Measurements from ENCODE around the gene AGO3. TPM values are rescaled to one million over a fixed set of nuclear protein-coding genes. Genes with fewer than 3 reads are reported as not detected.

Gene AGO3
- total RNA-seq, 4 donors from 2014 or later, result 19.9 to 23.3 (median 21.0) TPM

DNA sequence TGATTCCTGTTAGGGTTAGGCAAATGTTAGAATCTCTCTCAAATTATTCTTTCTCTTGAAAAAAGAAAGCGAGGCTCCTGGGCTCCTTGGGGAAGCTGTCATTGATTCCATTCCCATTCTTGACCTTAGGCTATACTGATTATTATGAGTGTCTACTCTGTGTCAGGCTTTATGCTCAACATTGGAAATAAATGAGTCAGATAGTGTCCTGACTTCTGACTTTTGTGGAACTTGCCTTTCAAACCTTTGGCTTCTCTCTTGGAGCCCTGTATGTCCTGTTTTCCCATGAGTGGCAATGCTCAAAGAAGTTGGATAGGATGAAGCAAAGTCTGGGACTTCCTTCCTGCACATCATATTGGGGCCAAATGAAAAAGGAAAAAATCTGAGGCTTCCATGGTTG lies 36.2 kb upstream of the AGO3 start:
- intact Hi-C loops (cut with DNase I), result no loop called here
- peaks cover 56 to 99% (median 85%) of the 10 kb centered on the region in 4 donors for H3K36me3 ChIP-seq
- 95% methylated on average over 1 of the region's 1 CpG for WGBS

DNA sequence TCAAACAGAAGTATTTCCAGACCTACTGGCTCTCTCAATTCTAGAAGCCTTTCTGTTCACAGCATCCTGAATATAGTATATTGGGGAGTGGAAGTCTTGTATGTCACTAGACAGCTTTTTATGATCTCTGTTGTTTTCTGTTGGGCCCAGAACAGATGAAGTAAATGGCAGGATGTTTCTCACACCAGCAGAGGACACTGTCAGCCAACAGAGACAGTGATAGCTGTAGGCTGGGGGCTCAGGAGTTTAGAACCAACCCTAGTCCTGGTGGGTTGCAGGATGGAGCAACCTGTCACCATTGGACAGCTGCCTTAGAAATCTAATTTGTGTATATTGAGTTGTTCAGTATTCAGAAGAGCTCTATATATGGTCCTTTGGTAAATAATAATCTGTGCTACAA lies 31.0 kb upstream of the AGO3 start:
- intact Hi-C loops (cut with DNase I), result no loop called here
- TF ChIP-seq POLR2AphosphoS5 (IDR thresholded peaks at IDR 0.05), result no peak
- TF ChIP-seq EP300 (IDR thresholded peaks at IDR 0.05), result no peak
- TF ChIP-seq POLR2A (IDR thresholded peaks at IDR 0.05; ENCODE audit: low read depth), result no peak
- TF ChIP-seq, protein P1, sequence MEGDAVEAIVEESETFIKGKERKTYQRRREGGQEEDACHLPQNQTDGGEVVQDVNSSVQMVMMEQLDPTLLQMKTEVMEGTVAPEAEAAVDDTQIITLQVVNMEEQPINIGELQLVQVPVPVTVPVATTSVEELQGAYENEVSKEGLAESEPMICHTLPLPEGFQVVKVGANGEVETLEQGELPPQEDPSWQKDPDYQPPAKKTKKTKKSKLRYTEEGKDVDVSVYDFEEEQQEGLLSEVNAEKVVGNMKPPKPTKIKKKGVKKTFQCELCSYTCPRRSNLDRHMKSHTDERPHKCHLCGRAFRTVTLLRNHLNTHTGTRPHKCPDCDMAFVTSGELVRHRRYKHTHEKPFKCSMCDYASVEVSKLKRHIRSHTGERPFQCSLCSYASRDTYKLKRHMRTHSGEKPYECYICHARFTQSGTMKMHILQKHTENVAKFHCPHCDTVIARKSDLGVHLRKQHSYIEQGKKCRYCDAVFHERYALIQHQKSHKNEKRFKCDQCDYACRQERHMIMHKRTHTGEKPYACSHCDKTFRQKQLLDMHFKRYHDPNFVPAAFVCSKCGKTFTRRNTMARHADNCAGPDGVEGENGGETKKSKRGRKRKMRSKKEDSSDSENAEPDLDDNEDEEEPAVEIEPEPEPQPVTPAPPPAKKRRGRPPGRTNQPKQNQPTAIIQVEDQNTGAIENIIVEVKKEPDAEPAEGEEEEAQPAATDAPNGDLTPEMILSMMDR (IDR thresholded peaks at IDR 0.05), result no peak
- Histone ChIP-seq H3K4me1 (no peaks in the 10 kb centered on the region), H3K36me3 (peaks cover 33 to 93% (median 86%) of the 10 kb centered on the region in 4 donors), H3K4me3 (no peak overlapping the region), H3K9me3 (no peaks in the 10 kb centered on the region), H3K27me3 (no peaks in the 10 kb centered on the region), H3K27ac (replicated peaks in 1 of 4) (no peak overlapping the region)
- DNase-seq (ENCODE audit: extremely low spot score), result no peak

More for the DNA sequence above, 36.2 kb upstream of the AGO3 start:
- no peak for DNase-seq (ENCODE audit: extremely low spot score)
- H3K27ac ChIP-seq (replicated peaks in 1 of 4), result no peak overlapping the region
- H3K4me1 ChIP-seq, result no peaks in the 10 kb centered on the region
- TF ChIP-seq EP300 (IDR thresholded peaks at IDR 0.05), result no peak
- no peak for TF ChIP-seq POLR2AphosphoS5 (IDR thresholded peaks at IDR 0.05)
- TF ChIP-seq, protein P1 (IDR thresholded peaks at IDR 0.05), result no peak
- no peak for TF ChIP-seq POLR2A (IDR thresholded peaks at IDR 0.05; ENCODE audit: low read depth)
- no peaks in the 10 kb centered on the region for H3K9me3 ChIP-seq
- no peak overlapping the region for H3K4me3 ChIP-seq
- H3K27me3 ChIP-seq, result no peaks in the 10 kb centered on the region

DNA sequence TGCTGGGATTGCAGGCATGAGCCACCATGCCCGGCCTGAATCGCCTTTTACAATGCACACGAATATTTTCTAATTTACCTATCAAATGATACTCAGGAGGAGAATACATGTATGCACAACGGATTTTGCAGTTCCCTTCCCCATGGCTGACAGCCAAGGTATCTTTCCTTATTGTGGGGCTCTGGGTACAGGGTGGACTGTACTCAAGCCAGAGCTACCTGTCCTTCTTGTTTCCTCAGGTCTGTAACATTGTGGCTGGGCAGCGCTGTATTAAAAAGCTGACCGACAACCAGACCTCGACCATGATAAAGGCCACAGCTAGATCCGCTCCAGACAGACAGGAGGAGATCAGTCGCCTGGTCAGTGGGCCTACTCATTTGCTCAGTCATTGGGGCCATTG lies 29.7 kb upstream of the AGO3 start:
- TF ChIP-seq POLR2AphosphoS5 (IDR thresholded peaks at IDR 0.05), result no peak
- no peak for TF ChIP-seq POLR2A (IDR thresholded peaks at IDR 0.05; ENCODE audit: low read depth)
- TF ChIP-seq, protein P1 (IDR thresholded peaks at IDR 0.05), result no peak
- TF ChIP-seq EP300 (IDR thresholded peaks at IDR 0.05), result no peak
- no peaks in the 10 kb centered on the region for H3K4me1 ChIP-seq
- H3K4me3 ChIP-seq, result no peak overlapping the region
- intact Hi-C loops (cut with DNase I), result no loop called here
- 96% methylated on average over 9 of the region's 9 CpGs for WGBS
- no peaks in the 10 kb centered on the region for H3K27me3 ChIP-seq
- H3K9me3 ChIP-seq, result no peaks in the 10 kb centered on the region
- DNase-seq (ENCODE audit: extremely low spot score), result no peak
- H3K27ac ChIP-seq (replicated peaks in 1 of 4), result no peak overlapping the region
- H3K36me3 ChIP-seq, result peaks cover 21 to 93% (median 84%) of the 10 kb centered on the region in 4 donors

DNA sequence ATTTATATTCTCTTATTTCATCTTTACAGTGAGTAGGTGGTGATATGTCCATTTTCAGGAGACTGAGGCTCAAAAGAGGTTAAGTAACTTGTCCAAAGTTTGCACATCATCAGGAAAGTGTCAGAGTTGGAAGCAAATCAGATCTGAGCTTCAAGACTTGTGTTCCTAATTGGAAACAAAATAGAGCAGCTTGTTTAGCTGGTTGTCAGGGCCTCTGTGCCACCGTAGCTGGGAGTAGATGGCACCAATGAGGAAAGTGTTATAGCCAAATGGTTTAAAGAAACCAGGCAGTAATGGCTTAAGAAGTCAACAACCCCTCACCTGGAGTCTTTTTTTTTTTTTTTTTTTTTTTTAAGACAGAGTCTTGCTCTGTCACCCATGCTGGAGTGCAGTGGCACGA lies 28.2 kb upstream of the AGO3 start:
- Histone ChIP-seq H3K36me3 (peaks cover 17 to 93% (median 85%) of the 10 kb centered on the region in 4 donors), H3K4me3 (no peak overlapping the region)
- intact Hi-C loops (cut with DNase I), result no loop called here

More for the DNA sequence above, 28.2 kb upstream of the AGO3 start:
- no peak for DNase-seq (ENCODE audit: extremely low spot score)
- Histone ChIP-seq H3K27ac (replicated peaks in 1 of 4) (no peak overlapping the region), H3K9me3 (no peaks in the 10 kb centered on the region), H3K4me1 (no peaks in the 10 kb centered on the region), H3K27me3 (no peaks in the 10 kb centered on the region)
- 92% methylated on average over 2 of the region's 2 CpGs for WGBS
- TF ChIP-seq POLR2AphosphoS5 (IDR thresholded peaks at IDR 0.05), result no peak
- TF ChIP-seq, protein P1 (IDR thresholded peaks at IDR 0.05), result no peak
- TF ChIP-seq POLR2A (IDR thresholded peaks at IDR 0.05; ENCODE audit: low read depth), result no peak
- TF ChIP-seq EP300 (IDR thresholded peaks at IDR 0.05), result no peak
